K562 (cell line): ENCODE measurements around the gene GDF2. TPM values are rescaled to one million over a fixed set of nuclear protein-coding genes. Genes with fewer than 3 reads are reported as not detected.

Source experiments
- ATAC-seq: fragments of 200-7000 bp; cut with Tn5 transposase; 3 replicates; pipeline ENCODE4 v1.9.1; 2020; ENCODE audit warnings: moderate library complexity
- BruUV-seq: library from RNA; stranded (reverse); fragments of 400-500 nt; replicated peaks from 2 replicates; lab custom pipeline; 2021; lab: Mats Ljungman, UMichigan
- CTCF ChIA-PET: fragments of 300-600 bp; formaldehyde crosslinking; extraction: SDS; loops from one replicate; lab custom pipeline; 2021; ENCODE audit warnings: low intra/inter-chr PET ratio; lab: Yijun Ruan, JAX
- POLR2A ChIA-PET: fragments of 300-600, 350-650 bp; sonication (Branson Sonifier 250); formaldehyde crosslinking; extraction: SDS; loops from one replicate; lab custom pipeline; 2021; ENCODE audit warnings: antibody characterized with exemption, inconsistent platforms; lab: Yijun Ruan, JAX
- DNase-seq, 4 experiments: peaks; one replicate each; pipeline versions ENCODE4 v3.0.0 to v3.0.0-alpha.2; 2011 to 2018; ENCODE audit warnings: low spot score in 3 of 4, mixed read lengths in 3 of 4; ENCODE audit errors: extremely low read depth in 1 of 4
- FAIRE-seq: peaks from 2 replicates; lab custom pipeline; 2011; peaks lifted over from hg19 to GRCh38; lab: Jason Lieb, UNC
- H2AFZ ChIP-seq: 2 replicates; pipeline ENCODE4 v1.6.0; 2011; ENCODE audit warnings: low read depth, low read length, control low read depth, inconsistent platforms
- H3K27ac ChIP-seq: fragments of 200-600 bp; 3 replicates; pipeline ENCODE4 v1.8.0; 2011; ENCODE audit warnings: low read depth, mild to moderate bottlenecking, control low read depth, inconsistent platforms, low read length, moderate library complexity, mixed read lengths; ENCODE audit errors: extremely low read depth
- H3K27me3 ChIP-seq, 2 experiments: fragments of 300-600 bp in 1 of 2; 2 replicates in 1 of 2; 3 replicates in 1 of 2; pipeline versions ENCODE4 v1.6.0 to v1.8.0; 2011; ENCODE audit warnings: inconsistent platforms in 2 of 2, low read length in 2 of 2, mild to moderate bottlenecking in 1 of 2, mixed read lengths in 1 of 2, moderate library complexity in 1 of 2; ENCODE audit not compliant: control insufficient read depth in 2 of 2, insufficient read depth in 2 of 2
- H3K36me3 ChIP-seq: fragments of 300-600 bp; 3 replicates; pipeline ENCODE4 v1.8.0; 2011; ENCODE audit warnings: mild to moderate bottlenecking, low read length, inconsistent platforms; ENCODE audit not compliant: control insufficient read depth, insufficient read depth
- H3K4me1 ChIP-seq, 2 experiments: fragments of 200-600 bp in 1 of 2; replicated peaks in 1 of 2; 2 replicates in 1 of 2; 3 replicates in 1 of 2; pipeline versions ENCODE4 v1.5.1 to v1.8.0; 2011; ENCODE audit warnings: inconsistent platforms in 2 of 2, low read length in 2 of 2, mild to moderate bottlenecking in 1 of 2, mixed read lengths in 1 of 2, moderate library complexity in 1 of 2; ENCODE audit not compliant: control insufficient read depth in 2 of 2, insufficient read depth in 2 of 2
- H3K4me2 ChIP-seq: 2 replicates; pipeline ENCODE4 v1.6.1; 2011; ENCODE audit warnings: low read length, control low read depth, inconsistent platforms, mixed read lengths; ENCODE audit not compliant: insufficient read depth
- H3K4me3 ChIP-seq: fragments of 200-600 bp; sonication (generic), shearing (Covaris generic); 2 replicates; pipeline ENCODE4 v1.5.1; 2016; ENCODE audit warnings: control low read depth, inconsistent platforms
- H3K79me2 ChIP-seq: fragments of 200-600 bp; 3 replicates; pipeline ENCODE4 v1.8.0; 2011; ENCODE audit warnings: low read length, inconsistent platforms; ENCODE audit not compliant: control insufficient read depth, insufficient read depth
- H3K9ac ChIP-seq, 2 experiments: 2 replicates each; pipeline versions ENCODE4 v1.6.0 to v1.6.1; 2011; ENCODE audit warnings: low read depth in 2 of 2, low read length in 2 of 2, control low read depth in 1 of 2, inconsistent platforms in 1 of 2, mild to moderate bottlenecking in 1 of 2, mixed read lengths in 1 of 2; ENCODE audit not compliant: insufficient read depth in 1 of 2
- H3K9me1 ChIP-seq: one replicate; pipeline ENCODE4 v1.6.0; 2011; ENCODE audit warnings: inconsistent platforms, mild to moderate bottlenecking, low read length, moderate library complexity; ENCODE audit not compliant: control insufficient read depth, insufficient read depth
- H3K9me3 ChIP-seq: replicated peaks from 2 replicates; pipeline ENCODE4 v1.5.1; 2011; ENCODE audit warnings: low read depth, low read length, inconsistent platforms; ENCODE audit not compliant: control insufficient read depth, insufficient read depth
- H4K20me1 ChIP-seq: replicated peaks from 2 replicates; pipeline ENCODE4 v1.6.1; 2011; ENCODE audit warnings: low read length, inconsistent platforms, mixed read lengths; ENCODE audit not compliant: control insufficient read depth, insufficient read depth
- ATF2 ChIP-seq: sonication (generic); formaldehyde crosslinking; IDR thresholded peaks from 2 replicates; pipeline ENCODE4 v1.8.1; 2022; ENCODE audit warnings: missing genetic modification reagents
- CSDE1 ChIP-seq, 2 experiments: fragments of 450-650 bp; IDR thresholded peaks; 2 replicates each; pipeline ENCODE4 v1.6.1; 2016; ENCODE audit warnings: mild to moderate bottlenecking in 1 of 2
- CXXC5 ChIP-seq: fragments of 250-450 bp; sonication (Bioruptor Pico); IDR thresholded peaks from 2 replicates; pipeline ENCODE4 v1.8.0; 2022; ENCODE audit warnings: inconsistent platforms, mild to moderate bottlenecking, moderate library complexity
- FOXJ3 ChIP-seq: sonication (generic); formaldehyde crosslinking; IDR thresholded peaks from 2 replicates; pipeline ENCODE4 v1.4.0; 2020; ENCODE audit warnings: mild to moderate bottlenecking, missing genetic modification reagents
- FOXM1 ChIP-seq, 2 experiments: fragments of 450-650 bp in 1 of 2; sonication (generic) in 1 of 2; formaldehyde crosslinking in 1 of 2; IDR thresholded peaks; 2 replicates each; pipeline versions ENCODE4 v1.6.1 to v1.9.0; 2017 to 2022; ENCODE audit warnings: low read depth in 2 of 2, mild to moderate bottlenecking in 2 of 2, missing genetic modification reagents in 1 of 2, moderate library complexity in 1 of 2
- HIVEP1 ChIP-seq: fragments of 250-450 bp; sonication (Bioruptor Pico); IDR thresholded peaks from 2 replicates; pipeline ENCODE4 v1.4.0; 2020; ENCODE audit warnings: mild to moderate bottlenecking
- HMG20B ChIP-seq: fragments of 250-450 bp; sonication (Bioruptor Pico); IDR thresholded peaks from 2 replicates; pipeline ENCODE4 v1.5.0; 2021; ENCODE audit warnings: mild to moderate bottlenecking
- ILF3 ChIP-seq: fragments of 450-650 bp; IDR thresholded peaks from 2 replicates; pipeline ENCODE4 v1.6.1; 2018; ENCODE audit warnings: antibody characterized with exemption, mild to moderate bottlenecking, moderate library complexity, borderline replicate concordance
- NELFE ChIP-seq: IDR thresholded peaks from 2 replicates; pipeline ENCODE4 v1.6.1; 2011; ENCODE audit warnings: mild to moderate bottlenecking; ENCODE audit not compliant: insufficient read depth, insufficient read length
- PCBP1 ChIP-seq: fragments of 200-400 bp; formaldehyde crosslinking; IDR thresholded peaks from 2 replicates; pipeline ENCODE4 v1.6.1; 2018; ENCODE audit warnings: mild to moderate bottlenecking, low read depth, low read length; ENCODE audit not compliant: poor library complexity, severe bottlenecking
- SAFB2 ChIP-seq: fragments of 200-400 bp; formaldehyde crosslinking; IDR thresholded peaks from 2 replicates; pipeline ENCODE4 v1.6.1; 2018; ENCODE audit warnings: borderline replicate concordance, low read length, low read depth, moderate library complexity; ENCODE audit not compliant: severe bottlenecking
- SMARCB1 ChIP-seq: IDR thresholded peaks from 2 replicates; pipeline ENCODE4 v1.6.1; 2011; ENCODE audit warnings: improper control_type of control experiment, low read depth; ENCODE audit not compliant: insufficient read length
- ZC3H4 ChIP-seq: sonication (generic); formaldehyde crosslinking; IDR thresholded peaks from 2 replicates; pipeline ENCODE4 v1.9.0; 2021; ENCODE audit warnings: missing genetic modification reagents, borderline replicate concordance
- ZNF175 ChIP-seq: fragments of 200-800 bp; sonication (Bioruptor generic); IDR thresholded peaks from 2 replicates; pipeline ENCODE4 v1.6.1; 2016; ENCODE audit warnings: low read depth, mild to moderate bottlenecking, missing genetic modification characterization, missing compliant biosample characterization
- ZNF280A ChIP-seq: fragments of 450-650 bp; IDR thresholded peaks from 2 replicates; pipeline ENCODE4 v1.6.1; 2018; ENCODE audit warnings: mild to moderate bottlenecking, low read depth; ENCODE audit not compliant: partially characterized antibody
- WGBS: fragments of 100-300 bp; shearing (Covaris generic); methylation state at CpG from one replicate; pipeline ENCODE4 v1.1.6; 2016; ENCODE audit warnings: low coverage, mixed read lengths; ENCODE audit not compliant: insufficient coverage; ENCODE audit errors: missing lambda C conversion rate; 5-methylcytosine and 5-hydroxymethylcytosine counted together
- in situ Hi-C: fragments of 300-500 bp; cut with MboI; formaldehyde crosslinking; loops from 4 replicates; pipeline ENCODE4 v1.15.0; 2018; ENCODE audit warnings: inconsistent platforms, mixed read lengths
- intact Hi-C: fragments of 100-400 bp; cut with micrococcal nuclease; formaldehyde crosslinking; loops from 2 replicates; pipeline ENCODE4 v1.14.2; 2022
- polyA plus RNA-seq, 8 experiments: library from polyadenylated mRNA; depleted of rRNA in 4 of 8; stranded (reverse) in 5 of 8; unstranded in 3 of 8; fragments of >200 nt; fragmentation: Nextera tagmentation in 2 of 8; fragmentation: Illumina TruSeq in 1 of 8; extraction: Ambion mirVana in 2 of 8; extraction: Trizol in 1 of 8; gene quantifications; 2 replicates each; pipeline versions ENCODE4 v1.2.1 to v1.2.3, GENCODE V29; 2011 to 2014; ENCODE audit warnings: inconsistent platforms in 1 of 8, missing spikeins in 1 of 8
- total RNA-seq, 7 experiments: library from RNA; depleted of rRNA in 6 of 7; stranded (reverse); fragments of >200 nt in 6 of 7; fragmentation: Illumina TruSeq in 2 of 7; extraction: Trizol in 2 of 7; gene quantifications; 2 replicates each; pipeline versions ENCODE4 v1.2.1 to v1.2.3, GENCODE V29; 2011 to 2021; ENCODE audit warnings: low replicate concordance in 1 of 7
- TF ChIP-seq, protein P1 (sequence below), 3 experiments: fragments of 200-800 bp in 1 of 3; sonication (Bioruptor generic) in 1 of 3; sonication (generic) in 1 of 3; formaldehyde crosslinking in 1 of 3; IDR thresholded peaks; 2 replicates each; pipeline versions ENCODE4 v1.6.1 to v1.8.0; 2016 to 2022; ENCODE audit warnings: mild to moderate bottlenecking in 2 of 3, missing compliant biosample characterization in 2 of 3, missing genetic modification characterization in 2 of 3, missing genetic modification reagents in 1 of 3
- TF ChIP-seq, protein P2 (sequence below): IDR thresholded peaks from 2 replicates; pipeline ENCODE4 v1.6.1; 2016; ENCODE audit warnings: missing genetic modification characterization, missing compliant biosample characterization

GDF2 gene
- total and polyA plus RNA-seq, 9 of the 15 experiments (the other 6 are each of a cell fraction or from before 2014, with no cell fraction given) = 0.08 to 0.58 (median 0.27) TPM; not detected in 2

- H3K9ac ChIP-seq = no peak overlapping the region
- H3K36me3 ChIP-seq = no peaks in the 10 kb centered on the region
- no peak for FAIRE-seq
- BruUV-seq = no TSS peak
- H2AFZ ChIP-seq = no peak overlapping the region
- ATAC-seq = no peak
- H3K9me1 ChIP-seq = no peaks in the 10 kb centered on the region
- intact Hi-C loops = no loop called here
- no peaks in the 10 kb centered on the region; a peak in 1 of 5 replicates for H3K27me3 ChIP-seq
- POLR2A ChIA-PET = no interaction called here
- peaks cover 7 to 11% of the 10 kb centered on the region in 2 experiments for H3K4me1 ChIP-seq
- H3K4me2 ChIP-seq = no peak overlapping the region
- no peak for DNase-seq
- H3K79me2 ChIP-seq = no peaks in the 10 kb centered on the region
- TF ChIP-seq PCBP1 = no peak
- TF ChIP-seq SMARCB1 = no peak
- TF ChIP-seq, protein P1, sequence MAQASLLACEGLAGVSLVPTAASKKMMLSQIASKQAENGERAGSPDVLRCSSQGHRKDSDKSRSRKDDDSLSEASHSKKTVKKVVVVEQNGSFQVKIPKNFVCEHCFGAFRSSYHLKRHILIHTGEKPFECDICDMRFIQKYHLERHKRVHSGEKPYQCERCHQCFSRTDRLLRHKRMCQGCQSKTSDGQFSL (CRISPR knock-in tag; IDR thresholded peaks at IDR 0.05) = no peak
- TF ChIP-seq, protein P1 (tag; IDR thresholded peaks at IDR 0.05) = no peak
- no peak for TF ChIP-seq FOXJ3 (CRISPR knock-in tag)
- TF ChIP-seq CXXC5 (CRISPR knock-in tag) = no peak
- TF ChIP-seq CSDE1 (IDR thresholded peaks at IDR 0.05) = no peak
- no peak for TF ChIP-seq FOXM1 (IDR thresholded peaks at IDR 0.05; ENCODE audit: low read depth)
- TF ChIP-seq FOXM1 (CRISPR knock-in tag; IDR thresholded peaks at IDR 0.05; ENCODE audit: low read depth) = no peak
- TF ChIP-seq, protein P2, sequence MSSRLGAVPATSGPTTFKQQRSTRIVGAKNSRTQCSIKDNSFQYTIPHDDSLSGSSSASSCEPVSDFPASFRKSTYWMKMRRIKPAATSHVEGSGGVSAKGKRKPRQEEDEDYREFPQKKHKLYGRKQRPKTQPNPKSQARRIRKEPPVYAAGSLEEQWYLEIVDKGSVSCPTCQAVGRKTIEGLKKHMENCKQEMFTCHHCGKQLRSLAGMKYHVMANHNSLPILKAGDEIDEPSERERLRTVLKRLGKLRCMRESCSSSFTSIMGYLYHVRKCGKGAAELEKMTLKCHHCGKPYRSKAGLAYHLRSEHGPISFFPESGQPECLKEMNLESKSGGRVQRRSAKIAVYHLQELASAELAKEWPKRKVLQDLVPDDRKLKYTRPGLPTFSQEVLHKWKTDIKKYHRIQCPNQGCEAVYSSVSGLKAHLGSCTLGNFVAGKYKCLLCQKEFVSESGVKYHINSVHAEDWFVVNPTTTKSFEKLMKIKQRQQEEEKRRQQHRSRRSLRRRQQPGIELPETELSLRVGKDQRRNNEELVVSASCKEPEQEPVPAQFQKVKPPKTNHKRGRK (tag) = no peak
- no peak for TF ChIP-seq ZNF175 (CRISPR knock-in tag)
- TF ChIP-seq NELFE = no peak
- TF ChIP-seq ATF2 (CRISPR knock-in tag) = no peak
- TF ChIP-seq SAFB2 = no peak
- no peak for TF ChIP-seq ZNF280A
- TF ChIP-seq HIVEP1 (CRISPR knock-in tag) = no peak
- TF ChIP-seq HMG20B = no peak
- TF ChIP-seq ILF3 = no peak
- no peak for TF ChIP-seq ZC3H4
- 12% methylated on average over 4 of the region's 4 CpGs for WGBS
- H3K9me3 ChIP-seq = no peaks in the 10 kb centered on the region
- H3K27ac ChIP-seq = no peak overlapping the region
- peaks cover 4% of the 10 kb centered on the region; the same call in 1 of the 2 replicates for H4K20me1 ChIP-seq
- in situ Hi-C loops = loop anchor here (10.0 kb wide), 1 partner anchor 282 kb away; no protein-coding TSS in a partner anchor
- no peak overlapping the region for H3K4me3 ChIP-seq
- CTCF ChIA-PET = no interaction called here
Measured at GRCh38 chr10:47317251-47317650, 5.0 kb upstream of the GDF2 start.
